Measurements from ENCODE around the gene PABPN1. TPM values are rescaled to one million over a fixed set of nuclear protein-coding genes. Genes with fewer than 3 reads are reported as not detected.

The PABPN1 gene
- total and polyA plus RNA-seq, 4 donors = 40.9 to 59.6 (median 48.0) TPM

DNA sequence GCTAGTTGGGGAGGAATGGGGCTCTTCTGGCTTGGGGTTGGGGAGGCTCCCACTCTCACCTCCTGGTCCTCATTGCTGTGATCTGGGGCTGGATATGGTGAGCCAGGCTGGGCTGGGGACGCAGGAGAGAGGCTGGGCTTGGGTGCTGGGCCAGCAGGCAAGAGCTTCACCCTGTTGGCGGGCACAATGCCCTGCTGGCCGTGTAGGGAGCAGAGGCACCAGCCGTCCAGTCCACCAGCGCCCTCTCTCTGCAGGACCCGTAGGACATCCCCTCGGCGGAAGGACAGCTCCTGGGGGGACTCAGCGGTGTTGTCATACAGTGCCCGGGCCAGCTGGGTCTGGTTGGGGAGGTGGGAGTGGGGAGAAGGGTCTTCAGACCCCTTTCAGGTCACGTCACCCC, 39.2 kb downstream of the PABPN1 start (continued):
- TF ChIP-seq, protein P1, sequence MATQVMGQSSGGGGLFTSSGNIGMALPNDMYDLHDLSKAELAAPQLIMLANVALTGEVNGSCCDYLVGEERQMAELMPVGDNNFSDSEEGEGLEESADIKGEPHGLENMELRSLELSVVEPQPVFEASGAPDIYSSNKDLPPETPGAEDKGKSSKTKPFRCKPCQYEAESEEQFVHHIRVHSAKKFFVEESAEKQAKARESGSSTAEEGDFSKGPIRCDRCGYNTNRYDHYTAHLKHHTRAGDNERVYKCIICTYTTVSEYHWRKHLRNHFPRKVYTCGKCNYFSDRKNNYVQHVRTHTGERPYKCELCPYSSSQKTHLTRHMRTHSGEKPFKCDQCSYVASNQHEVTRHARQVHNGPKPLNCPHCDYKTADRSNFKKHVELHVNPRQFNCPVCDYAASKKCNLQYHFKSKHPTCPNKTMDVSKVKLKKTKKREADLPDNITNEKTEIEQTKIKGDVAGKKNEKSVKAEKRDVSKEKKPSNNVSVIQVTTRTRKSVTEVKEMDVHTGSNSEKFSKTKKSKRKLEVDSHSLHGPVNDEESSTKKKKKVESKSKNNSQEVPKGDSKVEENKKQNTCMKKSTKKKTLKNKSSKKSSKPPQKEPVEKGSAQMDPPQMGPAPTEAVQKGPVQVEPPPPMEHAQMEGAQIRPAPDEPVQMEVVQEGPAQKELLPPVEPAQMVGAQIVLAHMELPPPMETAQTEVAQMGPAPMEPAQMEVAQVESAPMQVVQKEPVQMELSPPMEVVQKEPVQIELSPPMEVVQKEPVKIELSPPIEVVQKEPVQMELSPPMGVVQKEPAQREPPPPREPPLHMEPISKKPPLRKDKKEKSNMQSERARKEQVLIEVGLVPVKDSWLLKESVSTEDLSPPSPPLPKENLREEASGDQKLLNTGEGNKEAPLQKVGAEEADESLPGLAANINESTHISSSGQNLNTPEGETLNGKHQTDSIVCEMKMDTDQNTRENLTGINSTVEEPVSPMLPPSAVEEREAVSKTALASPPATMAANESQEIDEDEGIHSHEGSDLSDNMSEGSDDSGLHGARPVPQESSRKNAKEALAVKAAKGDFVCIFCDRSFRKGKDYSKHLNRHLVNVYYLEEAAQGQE (IDR thresholded peaks at IDR 0.05) = no peak
- no peak for TF ChIP-seq EGR1 (IDR thresholded peaks at IDR 0.05; ENCODE audit: low read depth in 2 of 2)

DNA sequence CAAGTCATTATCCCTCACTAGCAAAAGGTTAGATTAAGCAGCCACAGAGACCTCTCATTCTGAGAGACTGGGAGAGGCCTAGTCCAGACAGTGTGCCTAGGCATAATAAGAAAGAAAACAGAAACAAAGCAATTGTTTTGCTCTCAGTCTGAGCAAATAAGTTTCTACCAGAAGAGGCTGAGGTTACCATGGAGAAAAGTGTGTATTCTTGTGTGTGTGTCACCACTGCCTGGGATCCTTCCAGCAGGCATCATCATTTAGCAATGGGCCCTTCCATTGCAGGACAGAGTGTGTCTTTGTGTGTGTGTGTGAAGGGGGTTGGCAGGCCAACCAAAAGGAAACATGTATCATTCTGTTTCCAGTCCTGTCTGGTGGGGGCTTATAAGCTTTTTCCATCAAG, 40.1 kb downstream of the PABPN1 start:
- H3K27me3 ChIP-seq (ENCODE audit: control insufficient read depth in 4 of 4, insufficient read depth in 4 of 4, low read length in 3 of 4) = peaks cover 0 to 7% (median 5%) of the 10 kb centered on the region in 4 donors
- DNase-seq (ENCODE audit: low spot score) = no peak
- no peak for TF ChIP-seq NR2F2 (IDR thresholded peaks at IDR 0.05)
- no peak for TF ChIP-seq GABPA (IDR thresholded peaks at IDR 0.05 in 1 of 2, conservative IDR thresholded peaks at IDR 0.05 in 1 of 2)
- no peak for TF ChIP-seq TAF1 (conservative IDR thresholded peaks at IDR 0.05)
- TF ChIP-seq RXRA (IDR thresholded peaks at IDR 0.05) = no peak
- TF ChIP-seq, protein P2, sequence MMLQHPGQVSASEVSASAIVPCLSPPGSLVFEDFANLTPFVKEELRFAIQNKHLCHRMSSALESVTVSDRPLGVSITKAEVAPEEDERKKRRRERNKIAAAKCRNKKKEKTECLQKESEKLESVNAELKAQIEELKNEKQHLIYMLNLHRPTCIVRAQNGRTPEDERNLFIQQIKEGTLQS (IDR thresholded peaks at IDR 0.05) = no peak
- no peak for TF ChIP-seq YY1 (IDR thresholded peaks at IDR 0.05)
- no peak for TF ChIP-seq EGR1 (IDR thresholded peaks at IDR 0.05; ENCODE audit: low read depth in 2 of 2)
- no peak for TF ChIP-seq HNF4A (conservative IDR thresholded peaks at IDR 0.05)
- TF ChIP-seq, protein P3, sequence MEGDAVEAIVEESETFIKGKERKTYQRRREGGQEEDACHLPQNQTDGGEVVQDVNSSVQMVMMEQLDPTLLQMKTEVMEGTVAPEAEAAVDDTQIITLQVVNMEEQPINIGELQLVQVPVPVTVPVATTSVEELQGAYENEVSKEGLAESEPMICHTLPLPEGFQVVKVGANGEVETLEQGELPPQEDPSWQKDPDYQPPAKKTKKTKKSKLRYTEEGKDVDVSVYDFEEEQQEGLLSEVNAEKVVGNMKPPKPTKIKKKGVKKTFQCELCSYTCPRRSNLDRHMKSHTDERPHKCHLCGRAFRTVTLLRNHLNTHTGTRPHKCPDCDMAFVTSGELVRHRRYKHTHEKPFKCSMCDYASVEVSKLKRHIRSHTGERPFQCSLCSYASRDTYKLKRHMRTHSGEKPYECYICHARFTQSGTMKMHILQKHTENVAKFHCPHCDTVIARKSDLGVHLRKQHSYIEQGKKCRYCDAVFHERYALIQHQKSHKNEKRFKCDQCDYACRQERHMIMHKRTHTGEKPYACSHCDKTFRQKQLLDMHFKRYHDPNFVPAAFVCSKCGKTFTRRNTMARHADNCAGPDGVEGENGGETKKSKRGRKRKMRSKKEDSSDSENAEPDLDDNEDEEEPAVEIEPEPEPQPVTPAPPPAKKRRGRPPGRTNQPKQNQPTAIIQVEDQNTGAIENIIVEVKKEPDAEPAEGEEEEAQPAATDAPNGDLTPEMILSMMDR (IDR thresholded peaks at IDR 0.05; ENCODE audit: low read depth, low read length, missing input control) = no peak
- TF ChIP-seq, protein P1 (IDR thresholded peaks at IDR 0.05) = no peak
- TF ChIP-seq RAD21 (IDR thresholded peaks at IDR 0.05) = no peak

More for the DNA sequence above, 40.1 kb downstream of the PABPN1 start:
- Histone ChIP-seq H3K36me3 (ENCODE audit: control insufficient read depth in 4 of 4, insufficient read depth in 3 of 4, low read depth in 1 of 4, low read length in 3 of 4) (no peaks in the 10 kb centered on the region), H3K27ac (ENCODE audit: low read depth in 1 of 2, low read length in 2 of 2) (no peak overlapping the region), H3K9ac (ENCODE audit: low read depth in 1 of 2, low read length in 2 of 2) (no peak overlapping the region), H3K4me1 (ENCODE audit: control insufficient read depth in 4 of 4, insufficient read depth in 4 of 4, low read length in 3 of 4) (peaks cover 2 to 12% (median 9%) of the 10 kb centered on the region in 4 donors), H3K4me3 (ENCODE audit: low read depth in 1 of 3, low read length in 3 of 3) (no peak overlapping the region), H3K9me3 (ENCODE audit: control insufficient read depth in 4 of 4, low read length in 3 of 4) (no peaks in the 10 kb centered on the region)
